GM23338 (cell line): ENCODE data around the gene ARID3A. TPM values are rescaled to one million over a fixed set of nuclear protein-coding genes. Genes with fewer than 3 reads are reported as not detected.

ENCODE experiments used
- ATAC-seq: fragments of 200-7000 bp; cut with Tn5 transposase; 3 replicates; pipeline ENCODE4 v1.9.1; 2020
- DNase-seq: peaks from one replicate; pipeline ENCODE4 v3.0.0-alpha.2; 2015; ENCODE audit warnings: low spot score
- H2AFZ ChIP-seq: fragments of 200-600 bp; sonication (generic); 2 replicates; pipeline ENCODE4 v1.8.0; 2016; ENCODE audit warnings: antibody characterized with exemption, mild to moderate bottlenecking, moderate library complexity
- H3F3A ChIP-seq: fragments of 200-600 bp; sonication (generic); replicated peaks from 2 replicates; pipeline ENCODE4 v1.8.0; 2017; ENCODE audit warnings: antibody characterized with exemption, mixed run types, low read depth
- H3K27ac ChIP-seq: fragments of 200-600 bp; sonication (generic); 2 replicates; pipeline ENCODE4 v1.6.1; 2016; ENCODE audit warnings: low read depth
- H3K27me3 ChIP-seq: fragments of 200-600 bp; sonication (generic); 2 replicates; pipeline ENCODE4 v1.8.0; 2016; ENCODE audit warnings: mild to moderate bottlenecking, mixed run types, moderate library complexity; ENCODE audit not compliant: insufficient read depth
- H3K36me3 ChIP-seq: fragments of 200-600 bp; sonication (generic); 2 replicates; pipeline ENCODE4 v1.8.0; 2016; ENCODE audit warnings: mild to moderate bottlenecking; ENCODE audit not compliant: insufficient read depth
- H3K4me1 ChIP-seq: fragments of 200-600 bp; sonication (generic); 2 replicates; pipeline ENCODE4 v1.8.0; 2016; ENCODE audit warnings: mild to moderate bottlenecking, moderate library complexity; ENCODE audit not compliant: insufficient read depth
- H3K4me2 ChIP-seq: fragments of 200-600 bp; sonication (generic); 2 replicates; pipeline ENCODE4 v1.7.1; 2017; ENCODE audit warnings: mixed run types
- H3K4me3 ChIP-seq: fragments of 200-600 bp; sonication (generic); 2 replicates; pipeline ENCODE4 v1.6.1; 2016; ENCODE audit warnings: mixed run types
- H3K79me2 ChIP-seq: fragments of 200-600 bp; sonication (generic); replicated peaks from 2 replicates; pipeline ENCODE4 v1.8.0; 2017; ENCODE audit warnings: mild to moderate bottlenecking; ENCODE audit not compliant: insufficient read depth
- H3K9me2 ChIP-seq: fragments of 200-600 bp; sonication (generic); 2 replicates; pipeline ENCODE4 v1.8.0; 2017; ENCODE audit not compliant: insufficient read depth
- H4K20me1 ChIP-seq: fragments of 200-600 bp; sonication (generic); replicated peaks from 2 replicates; pipeline ENCODE4 v1.8.0; 2017; ENCODE audit warnings: mild to moderate bottlenecking; ENCODE audit not compliant: insufficient read depth
- H3K27ac Mint-ChIP-seq: 2 replicates; pipeline ENCODE4 v1.8.0; 2020; ENCODE audit warnings: inconsistent platforms, mild to moderate bottlenecking, moderate library complexity, mixed read lengths
- H3K27me3 Mint-ChIP-seq: 3 replicates; pipeline ENCODE4 v1.8.0; 2022; ENCODE audit warnings: low read depth, mild to moderate bottlenecking, moderate library complexity, mixed read lengths, inconsistent platforms; ENCODE audit not compliant: insufficient read depth, poor library complexity
- H3K36me3 Mint-ChIP-seq: 3 replicates; pipeline ENCODE4 v1.8.0; 2021; ENCODE audit warnings: low read depth, mild to moderate bottlenecking, inconsistent platforms, moderate library complexity, mixed read lengths
- H3K4me1 Mint-ChIP-seq: 3 replicates; pipeline ENCODE4 v1.8.0; 2020; ENCODE audit warnings: mild to moderate bottlenecking, inconsistent platforms, mixed read lengths
- H3K4me3 Mint-ChIP-seq: 3 replicates; pipeline ENCODE4 v1.8.0; 2021; ENCODE audit warnings: moderate library complexity, mild to moderate bottlenecking, inconsistent platforms, mixed read lengths
- H3K9me3 Mint-ChIP-seq: 3 replicates; pipeline ENCODE4 v1.8.0; 2020; ENCODE audit warnings: moderate library complexity, mild to moderate bottlenecking, inconsistent platforms, mixed read lengths
- CREB1 ChIP-seq: fragments of 250-450 bp; sonication (Bioruptor Pico); IDR thresholded peaks from 2 replicates; pipeline ENCODE4 v1.5.0; 2020; ENCODE audit warnings: low read depth, mild to moderate bottlenecking, moderate library complexity
- ETS1 ChIP-seq: IDR thresholded peaks from 2 replicates; pipeline ENCODE4 v1.6.1; 2016; ENCODE audit warnings: antibody characterized with exemption
- EZH2phosphoT487 ChIP-seq: fragments of 200-600 bp; sonication (generic); IDR thresholded peaks from one replicate; pipeline ENCODE4 v1.8.1; 2018; ENCODE audit warnings: antibody characterized with exemption; ENCODE audit not compliant: unreplicated experiment
- NANOG ChIP-seq: IDR thresholded peaks from 2 replicates; pipeline ENCODE4 v1.6.1; 2016; ENCODE audit warnings: antibody characterized with exemption, borderline replicate concordance
- POLR2AphosphoS5 ChIP-seq: IDR thresholded peaks from 2 replicates; pipeline ENCODE4 v1.6.1; 2016; ENCODE audit warnings: antibody characterized with exemption, low read depth
- STAT1 ChIP-seq: IDR thresholded peaks from one replicate; pipeline ENCODE4 v1.6.1; 2016; ENCODE audit warnings: antibody characterized with exemption; ENCODE audit not compliant: unreplicated experiment
- ZNF114 ChIP-seq: fragments of 250-450 bp; sonication (Bioruptor Pico); IDR thresholded peaks from 2 replicates; pipeline ENCODE4 v1.5.0; 2020; ENCODE audit warnings: mild to moderate bottlenecking, moderate library complexity
- ZNF331 ChIP-seq: fragments of 250-450 bp; sonication (Bioruptor Pico); IDR thresholded peaks from 2 replicates; pipeline ENCODE4 v1.5.0; 2020; ENCODE audit warnings: low read depth, mild to moderate bottlenecking, moderate library complexity
- polyA plus RNA-seq: library from polyadenylated mRNA; unstranded; fragments of >200 nt; fragmentation: Nextera tagmentation; extraction: Ambion mirVana; gene quantifications from 2 replicates; pipeline ENCODE4 v1.2.1, GENCODE V29; 2016
- total RNA-seq: library from RNA; depleted of rRNA; stranded (reverse); fragments of >200 nt; shearing (Covaris generic); gene quantifications from 2 replicates; pipeline ENCODE4 v1.2.3, GENCODE V29; 2014
- TF ChIP-seq, protein P1 (sequence below): fragments of 250-450 bp; sonication (Bioruptor Pico); IDR thresholded peaks from 2 replicates; pipeline ENCODE4 v1.5.0; 2020; ENCODE audit warnings: mild to moderate bottlenecking, moderate library complexity

Gene ARID3A
- total and polyA plus RNA-seq, 2 experiments from 2014 or later, result 33.6 to 51.6 TPM

- TF ChIP-seq, protein P1, sequence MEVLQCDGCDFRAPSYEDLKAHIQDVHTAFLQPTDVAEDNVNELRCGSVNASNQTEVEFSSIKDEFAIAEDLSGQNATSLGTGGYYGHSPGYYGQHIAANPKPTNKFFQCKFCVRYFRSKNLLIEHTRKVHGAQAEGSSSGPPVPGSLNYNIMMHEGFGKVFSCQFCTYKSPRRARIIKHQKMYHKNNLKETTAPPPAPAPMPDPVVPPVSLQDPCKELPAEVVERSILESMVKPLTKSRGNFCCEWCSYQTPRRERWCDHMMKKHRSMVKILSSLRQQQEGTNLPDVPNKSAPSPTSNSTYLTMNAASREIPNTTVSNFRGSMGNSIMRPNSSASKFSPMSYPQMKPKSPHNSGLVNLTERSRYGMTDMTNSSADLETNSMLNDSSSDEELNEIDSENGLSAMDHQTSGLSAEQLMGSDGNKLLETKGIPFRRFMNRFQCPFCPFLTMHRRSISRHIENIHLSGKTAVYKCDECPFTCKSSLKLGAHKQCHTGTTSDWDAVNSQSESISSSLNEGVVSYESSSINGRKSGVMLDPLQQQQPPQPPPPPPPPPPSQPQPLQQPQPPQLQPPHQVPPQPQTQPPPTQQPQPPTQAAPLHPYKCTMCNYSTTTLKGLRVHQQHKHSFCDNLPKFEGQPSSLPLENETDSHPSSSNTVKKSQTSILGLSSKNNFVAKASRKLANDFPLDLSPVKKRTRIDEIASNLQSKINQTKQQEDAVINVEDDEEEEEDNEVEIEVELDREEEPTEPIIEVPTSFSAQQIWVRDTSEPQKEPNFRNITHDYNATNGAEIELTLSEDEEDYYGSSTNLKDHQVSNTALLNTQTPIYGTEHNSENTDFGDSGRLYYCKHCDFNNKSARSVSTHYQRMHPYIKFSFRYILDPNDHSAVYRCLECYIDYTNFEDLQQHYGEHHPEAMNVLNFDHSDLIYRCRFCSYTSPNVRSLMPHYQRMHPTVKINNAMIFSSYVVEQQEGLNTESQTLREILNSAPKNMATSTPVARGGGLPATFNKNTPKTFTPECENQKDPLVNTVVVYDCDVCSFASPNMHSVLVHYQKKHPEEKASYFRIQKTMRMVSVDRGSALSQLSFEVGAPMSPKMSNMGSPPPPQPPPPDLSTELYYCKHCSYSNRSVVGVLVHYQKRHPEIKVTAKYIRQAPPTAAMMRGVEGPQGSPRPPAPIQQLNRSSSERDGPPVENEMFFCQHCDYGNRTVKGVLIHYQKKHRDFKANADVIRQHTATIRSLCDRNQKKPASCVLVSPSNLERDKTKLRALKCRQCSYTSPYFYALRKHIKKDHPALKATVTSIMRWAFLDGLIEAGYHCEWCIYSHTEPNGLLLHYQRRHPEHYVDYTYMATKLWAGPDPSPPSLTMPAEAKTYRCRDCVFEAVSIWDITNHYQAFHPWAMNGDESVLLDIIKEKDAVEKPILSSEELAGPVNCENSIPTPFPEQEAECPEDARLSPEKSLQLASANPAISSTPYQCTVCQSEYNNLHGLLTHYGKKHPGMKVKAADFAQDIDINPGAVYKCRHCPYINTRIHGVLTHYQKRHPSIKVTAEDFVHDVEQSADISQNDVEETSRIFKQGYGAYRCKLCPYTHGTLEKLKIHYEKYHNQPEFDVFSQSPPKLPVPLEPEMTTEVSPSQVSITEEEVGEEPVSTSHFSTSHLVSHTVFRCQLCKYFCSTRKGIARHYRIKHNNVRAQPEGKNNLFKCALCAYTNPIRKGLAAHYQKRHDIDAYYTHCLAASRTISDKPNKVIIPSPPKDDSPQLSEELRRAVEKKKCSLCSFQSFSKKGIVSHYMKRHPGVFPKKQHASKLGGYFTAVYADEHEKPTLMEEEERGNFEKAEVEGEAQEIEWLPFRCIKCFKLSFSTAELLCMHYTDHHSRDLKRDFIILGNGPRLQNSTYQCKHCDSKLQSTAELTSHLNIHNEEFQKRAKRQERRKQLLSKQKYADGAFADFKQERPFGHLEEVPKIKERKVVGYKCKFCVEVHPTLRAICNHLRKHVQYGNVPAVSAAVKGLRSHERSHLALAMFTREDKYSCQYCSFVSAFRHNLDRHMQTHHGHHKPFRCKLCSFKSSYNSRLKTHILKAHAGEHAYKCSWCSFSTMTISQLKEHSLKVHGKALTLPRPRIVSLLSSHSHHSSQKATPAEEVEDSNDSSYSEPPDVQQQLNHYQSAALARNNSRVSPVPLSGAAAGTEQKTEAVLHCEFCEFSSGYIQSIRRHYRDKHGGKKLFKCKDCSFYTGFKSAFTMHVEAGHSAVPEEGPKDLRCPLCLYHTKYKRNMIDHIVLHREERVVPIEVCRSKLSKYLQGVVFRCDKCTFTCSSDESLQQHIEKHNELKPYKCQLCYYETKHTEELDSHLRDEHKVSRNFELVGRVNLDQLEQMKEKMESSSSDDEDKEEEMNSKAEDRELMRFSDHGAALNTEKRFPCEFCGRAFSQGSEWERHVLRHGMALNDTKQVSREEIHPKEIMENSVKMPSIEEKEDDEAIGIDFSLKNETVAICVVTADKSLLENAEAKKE, result no peak
- TF ChIP-seq STAT1 (no peak), EZH2phosphoT487 (no peak), ZNF114 (no peak), CREB1 (CRISPR knock-in tag) (no peak), NANOG (no peak), POLR2AphosphoS5 (no peak)
Observed at GRCh38 chr19:888581-889385, 37.1 kb upstream of the ARID3A start (continued).

GRCh38 chr19:889662-890295, 36.1 kb upstream of the ARID3A start:
- no peak overlapping the region for H3K27ac ChIP-seq
- H3K27me3 Mint-ChIP-seq, result peaks cover 20% of the 10 kb centered on the region
- H3K9me2 ChIP-seq, result no peaks in the 10 kb centered on the region
- H2AFZ ChIP-seq, result no peak overlapping the region
- H3K27ac Mint-ChIP-seq, result no peak overlapping the region
- no peaks in the 10 kb centered on the region for H3K27me3 ChIP-seq
- H3K4me1 Mint-ChIP-seq, result no peaks in the 10 kb centered on the region; the same call in 2 of the 3 replicates
- no peak overlapping the region for H3K4me3 ChIP-seq
- DNase-seq, result no peak
- H3K36me3 ChIP-seq, result no peaks in the 10 kb centered on the region
- no peak for ATAC-seq
- no peaks in the 10 kb centered on the region for H3K4me1 ChIP-seq
- no peak overlapping the region for H3K4me3 Mint-ChIP-seq
- H3K36me3 Mint-ChIP-seq, result peaks cover 9% of the 10 kb centered on the region; the same call in 1 of the 3 replicates
- H3K79me2 ChIP-seq, result no peaks in the 10 kb centered on the region; the same call in 1 of the 2 replicates
- H3F3A ChIP-seq, result no peaks in the 10 kb centered on the region; the same call in 1 of the 2 replicates
- peaks cover 3% of the 10 kb centered on the region; the same call in 2 of the 3 replicates for H3K9me3 Mint-ChIP-seq
- no peak overlapping the region for H3K4me2 ChIP-seq
- peaks cover 4% of the 10 kb centered on the region; the same call in 1 of the 2 replicates for H4K20me1 ChIP-seq
- no peak for TF ChIP-seq ETS1
- no peak for TF ChIP-seq EZH2phosphoT487
- no peak for TF ChIP-seq ZNF331
- TF ChIP-seq ZNF114, result no peak
